Measurements from ENCODE around the gene WDR45B.

DNA sequence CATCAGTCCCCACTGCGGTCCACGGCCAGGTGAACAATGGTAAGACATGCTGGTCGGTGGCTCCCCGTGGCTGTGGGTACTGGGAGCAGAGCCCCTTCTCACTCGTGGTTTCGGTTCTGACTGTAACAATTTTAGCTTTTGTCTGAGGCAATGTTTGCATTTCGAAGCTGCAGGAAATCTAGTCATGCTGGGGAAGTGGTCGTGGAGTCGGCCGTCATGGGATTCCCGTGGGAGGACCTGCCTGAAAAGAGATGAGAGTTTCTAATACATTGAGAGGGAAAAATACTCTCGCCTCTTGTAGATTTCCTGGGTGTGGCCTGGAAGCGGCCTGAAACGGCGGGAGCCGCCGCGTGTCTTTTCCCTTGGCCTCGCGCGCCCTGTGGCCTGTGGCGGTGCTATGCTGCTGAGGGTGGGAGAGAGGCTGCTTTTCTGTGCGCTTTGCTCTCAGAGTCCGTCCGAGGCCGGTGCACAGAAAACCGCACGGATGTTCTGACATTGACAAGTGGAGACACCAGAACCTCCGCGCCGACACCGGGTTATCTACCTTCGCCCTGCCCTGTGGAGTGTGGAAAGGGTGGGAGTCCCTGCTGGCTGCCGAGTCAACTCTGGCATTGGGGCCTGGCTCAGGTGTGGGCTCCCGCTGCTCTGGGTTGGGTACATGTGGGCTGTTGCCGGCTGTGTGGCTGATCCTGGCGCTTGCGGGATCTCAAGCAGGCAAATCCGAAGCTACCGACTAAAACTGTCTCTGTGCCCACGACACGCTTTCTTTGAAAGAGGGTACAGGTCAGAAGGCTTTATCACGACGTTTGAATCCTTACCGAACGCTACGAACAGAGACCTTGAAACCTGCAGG is 60.8 kb downstream of the WDR45B start:
- TF ChIP-seq, protein P1, sequence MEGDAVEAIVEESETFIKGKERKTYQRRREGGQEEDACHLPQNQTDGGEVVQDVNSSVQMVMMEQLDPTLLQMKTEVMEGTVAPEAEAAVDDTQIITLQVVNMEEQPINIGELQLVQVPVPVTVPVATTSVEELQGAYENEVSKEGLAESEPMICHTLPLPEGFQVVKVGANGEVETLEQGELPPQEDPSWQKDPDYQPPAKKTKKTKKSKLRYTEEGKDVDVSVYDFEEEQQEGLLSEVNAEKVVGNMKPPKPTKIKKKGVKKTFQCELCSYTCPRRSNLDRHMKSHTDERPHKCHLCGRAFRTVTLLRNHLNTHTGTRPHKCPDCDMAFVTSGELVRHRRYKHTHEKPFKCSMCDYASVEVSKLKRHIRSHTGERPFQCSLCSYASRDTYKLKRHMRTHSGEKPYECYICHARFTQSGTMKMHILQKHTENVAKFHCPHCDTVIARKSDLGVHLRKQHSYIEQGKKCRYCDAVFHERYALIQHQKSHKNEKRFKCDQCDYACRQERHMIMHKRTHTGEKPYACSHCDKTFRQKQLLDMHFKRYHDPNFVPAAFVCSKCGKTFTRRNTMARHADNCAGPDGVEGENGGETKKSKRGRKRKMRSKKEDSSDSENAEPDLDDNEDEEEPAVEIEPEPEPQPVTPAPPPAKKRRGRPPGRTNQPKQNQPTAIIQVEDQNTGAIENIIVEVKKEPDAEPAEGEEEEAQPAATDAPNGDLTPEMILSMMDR (conservative IDR thresholded peaks at IDR 0.05) = no peak
- no peak for TF ChIP-seq ZFX (IDR thresholded peaks at IDR 0.05)

All from C4-2B (cell line).